ENCODE measurements around the gene FBXL16.
A peak's percentile ranks its signal among the peaks of the same experiment; 100 is the strongest.

Gene FBXL16

GRCh38 chr16:686459-687260, 18.9 kb downstream of the FBXL16 start:
- DNase-seq = no peak

GRCh38 chr16:685967-686366, 19.6 kb downstream of the FBXL16 start:
- no peak for DNase-seq

GRCh38 chr16:684961-685696, 20.5 kb downstream of the FBXL16 start:
- DNase-seq = no peak

DNA sequence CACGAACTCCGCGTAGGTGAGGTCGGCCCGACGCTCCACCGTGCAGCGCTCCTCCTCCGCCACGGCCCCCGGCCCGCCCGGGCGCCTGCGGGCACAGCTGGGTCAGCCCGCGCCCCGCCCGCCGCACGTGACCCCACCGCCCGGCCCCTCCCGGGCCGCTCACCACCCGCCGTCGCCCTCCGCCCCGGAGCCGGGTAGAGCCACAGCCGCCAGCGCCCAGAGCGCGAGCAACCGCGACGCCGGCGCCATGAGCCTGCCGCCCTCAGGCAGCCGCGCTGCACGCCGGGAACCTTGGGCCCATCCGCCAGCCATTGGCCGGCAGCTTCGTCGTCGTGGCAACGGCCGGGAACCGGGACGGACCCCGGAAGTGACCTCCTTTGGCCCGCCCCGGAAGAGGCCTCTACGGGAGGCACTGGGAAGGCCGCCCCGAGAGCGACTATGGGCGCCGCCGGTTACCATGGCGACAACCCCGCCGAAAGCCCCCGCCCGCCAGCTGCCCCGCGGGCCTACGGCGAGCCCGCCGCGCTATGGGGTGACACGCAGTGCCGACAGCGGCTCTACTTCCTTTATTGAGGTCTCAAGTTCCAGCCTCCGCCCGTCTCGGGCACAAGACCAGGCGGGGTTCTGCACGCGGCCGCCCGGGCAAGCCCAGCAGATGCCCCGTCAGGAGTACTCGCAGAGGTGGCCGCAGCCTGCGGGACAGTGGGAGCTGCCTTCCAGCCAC, 21.4 kb downstream of the FBXL16 start, which contains the start of gene JMJD8:
Gene JMJD8, minus strand, starts transcription at position 264 of the 724 bp plus-strand sequence. Its CDS starts 15 bp downstream, at position 249.
- DNase-seq = peak; percentile 94

- no peak for DNase-seq
Measured at GRCh38 chr16:683396-684070, 22.1 kb downstream of the FBXL16 start.

DNA sequence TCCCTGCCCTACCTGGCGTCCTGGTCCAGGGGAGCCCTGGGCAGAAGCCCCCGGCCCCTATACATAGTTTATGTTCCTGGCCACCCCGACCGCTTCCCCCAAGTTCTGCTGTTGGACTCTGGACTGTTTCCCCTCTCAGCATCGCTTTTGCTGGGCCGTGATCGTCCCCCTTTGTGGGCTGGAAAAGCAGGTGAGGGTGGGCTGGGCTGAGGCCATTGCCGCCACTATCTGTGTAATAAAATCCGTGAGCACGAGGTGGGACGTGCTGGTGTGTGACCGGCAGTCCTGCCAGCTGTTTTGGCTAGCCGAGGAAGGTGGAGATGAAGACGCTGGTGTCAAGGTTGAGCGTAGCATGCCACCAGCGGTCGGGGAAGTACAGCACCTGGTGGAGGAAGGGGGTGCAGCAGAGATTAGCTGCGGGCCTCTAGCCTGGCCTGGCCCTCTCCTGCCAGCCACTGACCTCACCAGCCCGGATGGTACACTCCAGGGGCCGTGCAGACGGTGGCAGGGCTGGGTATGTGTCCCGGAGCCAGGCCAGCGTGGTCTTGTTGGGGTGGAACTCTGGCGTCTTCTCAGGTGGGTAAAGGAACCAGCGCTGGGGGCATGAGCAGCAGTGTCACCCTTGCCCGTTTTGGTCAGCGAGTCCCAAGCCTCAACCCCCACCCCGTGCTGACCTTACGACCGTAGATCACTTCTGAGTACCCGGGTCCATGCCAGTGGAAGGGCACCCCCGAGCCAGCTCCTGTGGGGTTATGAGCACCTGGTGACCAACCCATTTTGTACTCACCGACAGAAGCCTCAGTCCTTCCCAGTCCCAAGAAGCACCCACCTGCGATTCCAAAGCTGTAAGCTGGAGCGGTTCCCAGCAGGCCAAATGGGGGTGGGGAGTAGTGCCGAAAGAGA, 22.9 kb downstream of the FBXL16 start:
- no peak for DNase-seq

DNA sequence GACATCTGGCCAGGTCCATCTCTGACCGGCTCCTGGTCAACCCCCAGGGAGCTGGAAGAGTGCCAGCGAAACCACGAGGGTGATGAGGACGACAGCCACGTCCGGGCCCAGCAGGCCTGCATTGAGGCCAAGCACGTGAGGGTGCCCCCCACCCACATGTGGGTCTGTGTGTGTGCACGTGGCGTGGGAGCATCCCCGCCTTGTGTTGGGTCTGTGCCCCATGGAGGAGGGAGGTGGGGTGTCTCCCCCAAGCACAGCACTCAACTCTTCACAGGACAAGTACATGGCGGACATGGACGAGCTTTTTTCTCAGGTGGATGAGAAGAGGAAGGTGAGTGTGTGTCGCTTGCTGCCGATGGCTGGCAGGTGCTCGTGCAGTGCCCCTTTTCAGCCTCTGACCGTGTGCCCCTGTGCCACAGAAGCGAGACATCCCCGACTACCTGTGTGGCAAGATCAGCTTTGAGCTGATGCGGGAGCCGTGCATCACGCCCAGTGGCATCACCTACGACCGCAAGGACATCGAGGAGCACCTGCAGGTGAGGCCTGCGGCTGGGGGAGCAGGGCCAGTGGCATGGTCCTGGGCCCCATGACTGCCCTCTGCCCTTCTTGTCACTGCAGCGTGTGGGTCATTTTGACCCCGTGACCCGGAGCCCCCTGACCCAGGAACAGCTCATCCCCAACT, 23.7 kb downstream of the FBXL16 start:
- no peak for DNase-seq

DNA sequence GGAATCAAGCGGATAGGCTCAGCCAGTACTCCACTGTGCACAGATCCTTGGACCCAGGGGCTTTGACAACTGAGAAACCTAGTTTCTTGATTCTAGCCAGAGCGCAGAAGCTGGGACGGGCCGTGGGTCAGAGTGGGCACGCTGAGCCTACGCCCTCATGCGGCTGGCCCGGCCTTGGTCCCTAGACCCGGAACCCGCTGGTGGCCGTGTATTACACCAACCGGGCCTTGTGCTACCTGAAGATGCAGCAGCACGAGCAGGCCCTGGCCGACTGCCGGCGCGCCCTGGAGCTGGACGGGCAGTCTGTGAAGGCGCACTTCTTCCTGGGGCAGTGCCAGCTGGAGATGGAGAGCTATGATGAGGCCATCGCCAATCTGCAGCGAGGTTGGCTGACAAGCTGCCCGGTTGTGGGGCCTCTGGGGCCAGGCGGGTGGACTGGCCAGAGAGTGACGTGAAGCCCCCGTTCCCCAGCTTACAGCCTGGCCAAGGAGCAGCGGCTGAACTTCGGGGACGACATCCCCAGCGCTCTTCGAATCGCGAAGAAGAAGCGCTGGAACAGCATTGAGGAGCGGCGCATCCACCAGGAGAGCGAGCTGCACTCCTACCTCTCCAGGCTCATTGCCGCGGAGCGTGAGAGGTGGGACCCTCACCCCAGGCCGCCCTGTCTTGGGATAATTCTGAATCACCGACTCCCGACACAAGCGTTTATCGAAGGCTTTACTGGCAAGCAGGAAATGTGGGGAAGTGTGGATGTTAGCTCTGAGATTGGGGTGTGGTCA, 24.4 kb downstream of the FBXL16 start:
- DNase-seq = no peak

- no peak for DNase-seq
Measured at GRCh38 chr16:680625-680945, 25.0 kb downstream of the FBXL16 start.

DNA sequence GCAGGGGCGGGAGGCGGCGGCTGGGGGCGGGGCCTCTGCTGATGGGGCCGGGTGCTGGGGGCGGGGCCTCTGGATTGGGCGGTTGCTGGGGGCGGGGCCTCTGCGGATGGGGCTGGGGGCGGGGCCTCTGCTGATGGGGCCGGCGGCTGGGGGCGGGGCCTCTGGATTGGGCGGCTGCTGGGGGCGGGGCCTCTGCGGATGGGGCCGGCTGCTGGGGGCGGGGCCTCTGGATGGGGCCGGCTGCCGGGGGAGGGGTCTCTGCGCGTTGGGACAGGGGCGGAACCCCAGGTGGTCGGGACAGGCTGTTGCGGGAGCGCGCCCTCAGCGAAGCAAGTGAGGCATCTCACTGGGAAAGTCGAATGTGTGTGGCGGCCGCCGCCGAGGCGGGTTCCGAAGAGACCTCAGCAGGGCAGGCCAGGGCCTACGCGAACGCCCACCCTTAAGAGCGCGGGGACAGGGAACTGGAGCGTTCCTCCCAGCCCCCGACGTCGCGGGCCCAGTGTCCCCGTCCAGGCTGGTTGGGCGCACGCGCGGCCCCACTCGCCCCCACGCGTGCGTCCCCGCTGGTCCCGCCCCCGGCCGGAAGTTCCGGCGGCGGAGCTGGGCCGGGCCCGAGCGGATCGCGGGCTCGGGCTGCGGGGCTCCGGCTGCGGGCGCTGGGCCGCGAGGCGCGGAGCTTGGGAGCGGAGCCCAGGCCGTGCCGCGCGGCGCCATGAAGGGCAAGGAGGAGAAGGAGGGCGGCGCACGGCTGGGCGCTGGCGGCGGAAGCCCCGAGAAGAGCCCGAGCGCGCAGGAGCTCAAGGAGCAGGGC, 25.6 kb downstream of the FBXL16 start, which contains the start of gene STUB1:
Gene STUB1, plus strand, starts transcription at position 597 of the 811 bp plus-strand sequence. Its CDS starts 116 bp downstream, at position 713.
- DNase-seq = peak; percentile 78

GRCh38 chr16:678858-679813, 26.5 kb downstream of the FBXL16 start:
- DNase-seq = peak; percentile 33

GRCh38 chr16:678209-678857, 27.3 kb downstream of the FBXL16 start:
- DNase-seq = no peak

- no peak for DNase-seq
Measured at GRCh38 chr16:677316-678190, 28.0 kb downstream of the FBXL16 start.

DNA sequence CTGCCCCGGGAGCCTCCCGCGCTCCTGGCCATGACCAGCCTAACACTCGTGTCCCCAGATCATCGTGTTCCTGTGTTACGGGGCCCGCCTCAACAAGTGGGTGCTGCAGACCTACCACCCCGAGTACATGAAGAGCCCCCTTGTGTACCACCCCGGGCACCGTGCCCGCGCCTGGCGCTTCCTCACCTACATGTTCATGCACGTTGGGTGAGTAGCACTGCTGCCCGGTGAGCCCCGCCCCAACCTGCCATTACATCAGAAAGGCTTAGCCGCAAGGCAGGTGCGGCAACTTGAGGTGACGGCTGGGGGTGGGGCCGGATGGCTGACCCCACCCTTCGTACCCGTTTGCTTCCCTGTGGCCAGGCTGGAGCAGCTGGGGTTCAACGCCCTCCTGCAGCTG, 28.7 kb downstream of the FBXL16 start:
- DNase-seq = peak; percentile 67

- DNase-seq = no peak
Measured at GRCh38 chr16:676565-676902, 29.1 kb downstream of the FBXL16 start.

DNA sequence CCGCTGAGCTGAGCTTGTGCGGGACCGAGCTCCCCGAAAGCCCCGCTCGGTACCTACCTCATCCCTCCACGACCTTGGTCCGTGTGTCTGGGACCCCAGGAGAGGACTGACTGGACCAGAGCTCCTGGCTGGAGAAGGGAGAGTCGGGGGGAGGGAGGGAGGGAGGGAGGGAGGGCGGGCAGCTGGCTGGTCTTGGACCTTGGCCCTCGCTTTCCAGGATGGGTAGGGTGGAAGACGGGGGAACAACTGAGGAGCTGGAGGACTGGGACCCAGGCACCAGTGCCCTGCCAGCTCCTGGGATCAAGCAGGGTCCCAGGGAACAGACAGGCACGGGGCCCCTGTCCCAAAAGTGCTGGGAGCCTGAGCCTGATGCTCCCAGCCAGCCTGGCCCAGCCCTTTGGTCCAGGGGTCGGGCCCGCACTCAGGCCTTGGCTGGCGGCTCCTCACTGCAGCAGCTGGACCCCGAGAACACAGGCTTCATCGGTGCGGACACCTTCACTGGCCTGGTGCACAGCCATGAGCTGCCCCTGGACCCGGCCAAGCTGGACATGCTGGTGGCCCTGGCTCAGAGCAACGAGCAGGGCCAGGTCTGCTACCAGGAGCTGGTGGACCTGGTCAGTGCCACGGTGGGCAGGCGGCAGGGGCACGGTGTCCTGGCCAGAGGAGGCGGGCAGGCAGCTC, 29.6 kb downstream of the FBXL16 start:
- no peak for DNase-seq

Measured in central memory CD4-positive, alpha-beta T cell (primary cell).